NCI-H524 (cell line): ENCODE data around the gene NTSR1.

Source experiments
- DNase-seq, 2 experiments: peaks; one replicate each; lab custom pipeline; 2025; lab: John Stamatoyannopoulos, UW

The NTSR1 gene

DNA sequence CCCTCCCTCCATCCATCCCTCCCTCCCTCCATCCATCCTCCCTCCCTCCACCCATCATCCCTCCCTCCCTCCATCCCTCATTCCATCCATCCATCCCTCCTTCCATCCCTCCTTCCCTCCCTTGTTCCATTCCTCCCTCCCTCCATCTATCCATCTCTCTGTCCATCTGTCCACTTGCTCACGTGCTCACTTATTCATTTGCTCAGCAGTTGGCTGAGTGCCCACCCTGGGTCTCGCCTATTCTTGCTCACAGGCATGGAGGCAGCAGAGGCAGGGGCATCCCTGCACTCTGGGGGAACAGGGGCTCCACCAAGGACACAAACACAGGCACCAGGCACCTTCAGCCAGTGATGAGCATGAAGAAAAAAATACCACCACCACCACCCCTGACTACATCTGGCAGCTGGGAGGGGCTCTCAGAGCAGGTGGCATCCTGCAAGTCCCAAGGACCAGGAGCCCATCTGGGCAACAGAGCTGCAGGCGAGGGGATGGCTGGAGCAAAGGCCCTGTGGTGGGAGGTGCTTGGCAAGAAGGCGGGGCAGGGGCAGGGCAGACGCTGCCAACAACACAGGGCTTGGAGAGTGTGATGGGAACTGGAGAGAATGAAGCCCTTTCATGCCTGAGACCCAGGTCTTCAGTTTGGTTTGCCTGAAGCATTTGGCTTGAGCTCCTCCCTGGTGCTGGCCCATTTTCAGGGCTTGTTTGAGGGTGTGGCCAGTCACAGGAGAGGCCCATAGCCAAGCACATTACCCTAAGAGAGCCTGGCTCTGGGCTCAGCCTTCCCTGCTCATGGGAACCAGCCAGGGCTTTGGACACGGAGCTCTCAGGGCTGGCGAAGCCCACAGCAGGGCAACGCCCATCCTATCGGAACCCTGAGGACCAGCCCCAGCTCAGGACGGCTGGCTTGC lies 47.4 kb downstream of the NTSR1 start:
- peak; percentile 72 to 89 for DNase-seq

GRCh38 chr20:62758226-62758912 lies 49.7 kb downstream of the NTSR1 start:
- no peak for DNase-seq

DNA sequence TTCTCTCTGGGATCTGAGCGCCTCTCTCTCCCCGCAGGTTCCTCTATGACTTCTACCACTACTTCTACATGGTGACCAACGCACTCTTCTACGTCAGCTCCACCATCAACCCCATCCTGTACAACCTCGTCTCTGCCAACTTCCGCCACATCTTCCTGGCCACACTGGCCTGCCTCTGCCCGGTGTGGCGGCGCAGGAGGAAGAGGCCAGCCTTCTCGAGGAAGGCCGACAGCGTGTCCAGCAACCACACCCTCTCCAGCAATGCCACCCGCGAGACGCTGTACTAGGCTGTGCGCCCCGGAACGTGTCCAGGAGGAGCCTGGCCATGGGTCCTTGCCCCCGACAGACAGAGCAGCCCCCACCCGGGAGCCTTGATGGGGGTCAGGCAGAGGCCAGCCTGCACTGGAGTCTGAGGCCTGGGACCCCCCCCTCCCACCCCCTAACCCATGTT lies 51.4 kb downstream of the NTSR1 start:
- no peak for DNase-seq

DNA sequence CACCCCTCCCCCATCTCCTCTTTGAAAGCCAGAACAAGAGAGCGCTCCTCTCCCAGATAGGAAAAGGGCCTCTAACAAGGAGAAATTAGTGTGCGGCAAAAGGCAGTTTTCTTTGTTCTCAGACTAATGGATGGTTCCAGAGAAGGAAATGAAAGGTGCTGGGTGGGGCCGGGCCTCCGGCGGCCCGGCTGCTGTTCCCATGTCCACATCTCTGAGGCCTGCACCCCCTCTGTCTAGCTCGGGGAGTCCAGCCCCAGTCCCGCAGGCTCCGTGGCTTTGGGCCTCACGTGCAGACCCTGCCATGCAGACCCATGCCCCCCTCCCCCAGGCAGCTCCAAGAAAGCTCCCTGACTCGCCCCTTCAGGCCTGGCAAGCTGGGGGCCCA lies 51.8 kb downstream of the NTSR1 start:
- no peak for DNase-seq

- DNase-seq: no peak
Observed at GRCh38 chr20:62760856-62761758, 52.5 kb downstream of the NTSR1 start.

DNA sequence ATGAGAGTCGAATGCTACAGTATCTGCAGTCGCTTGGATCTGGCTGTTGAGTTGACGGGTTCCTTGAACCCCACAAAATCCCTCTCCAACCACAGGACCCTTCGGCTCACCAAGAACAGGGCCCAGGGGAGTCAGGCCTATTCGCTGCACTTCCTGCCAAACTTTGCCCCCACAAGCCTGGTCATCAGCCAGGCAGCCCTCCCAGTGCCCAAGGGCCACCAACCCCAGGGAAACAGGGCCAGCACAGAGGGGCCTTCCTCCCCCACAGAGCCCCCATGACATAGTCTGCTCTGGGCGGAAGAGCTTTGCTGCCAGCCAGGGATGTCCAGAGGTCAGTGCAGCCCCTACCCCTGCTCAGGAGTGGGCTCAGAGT lies 53.1 kb downstream of the NTSR1 start:
- no peak for DNase-seq

DNA sequence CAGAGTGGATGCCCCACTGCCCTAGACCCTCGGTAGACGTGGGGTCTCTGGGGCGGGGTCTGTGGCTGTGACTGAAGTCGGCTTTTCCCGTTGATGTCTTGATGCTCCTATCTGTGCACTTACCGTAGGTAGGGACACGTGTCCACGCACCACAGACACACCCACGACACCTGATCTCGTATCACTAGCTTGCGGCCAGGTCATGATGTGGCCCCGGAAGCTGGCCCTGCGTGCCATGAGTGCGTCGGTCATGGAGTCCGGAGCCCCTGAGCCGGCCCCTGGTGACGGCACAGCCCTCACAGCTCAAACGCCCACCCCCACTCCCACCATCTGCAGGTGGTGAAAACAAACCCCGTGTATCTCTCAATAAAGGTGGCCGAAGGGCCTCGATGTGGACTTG lies 53.7 kb downstream of the NTSR1 start:
- no peak for DNase-seq

GRCh38 chr20:62762801-62763368 lies 54.2 kb downstream of the NTSR1 start:
- no peak for DNase-seq

- DNase-seq: no peak
Observed at GRCh38 chr20:62763404-62763803, 54.8 kb downstream of the NTSR1 start.

DNA sequence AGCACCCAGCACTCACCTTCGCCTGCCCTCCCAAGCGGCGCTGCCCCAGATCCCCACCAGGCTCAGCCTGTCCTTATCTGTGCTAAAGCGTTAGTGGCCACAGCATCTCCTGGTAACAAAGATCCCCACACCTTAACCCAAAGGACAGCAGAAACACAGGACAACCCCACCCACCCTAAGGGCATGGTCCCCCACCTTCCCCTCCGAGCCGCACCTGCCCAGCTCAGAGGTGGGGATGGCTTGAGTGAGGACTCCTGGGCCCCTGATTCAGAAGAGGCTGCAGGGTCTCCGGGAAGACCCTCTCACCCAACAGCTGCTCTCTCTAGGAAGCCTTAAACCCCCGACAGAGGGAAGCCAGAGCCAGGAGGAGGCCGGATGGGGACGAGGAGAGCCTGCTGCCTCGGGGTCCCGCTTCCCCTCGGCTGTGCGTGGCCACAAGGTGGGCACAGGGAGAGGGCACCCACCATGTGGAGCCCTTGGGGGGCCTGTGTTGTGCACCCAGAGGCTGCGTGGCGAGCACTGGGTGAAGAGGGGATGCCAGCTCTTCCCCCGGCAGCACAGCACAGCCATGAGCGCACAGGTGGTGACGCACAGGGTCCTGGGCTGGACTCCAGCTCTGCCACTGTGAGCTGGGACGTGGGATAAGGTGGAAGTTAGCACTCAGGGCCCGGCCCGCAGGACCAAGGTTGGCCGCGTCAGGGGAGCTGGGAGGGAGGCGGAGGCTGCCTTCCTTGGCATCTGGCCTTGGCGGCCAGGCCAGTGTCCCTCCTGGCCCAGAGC lies 55.7 kb downstream of the NTSR1 start:
- DNase-seq: no peak

GRCh38 chr20:62765021-62765420 lies 56.4 kb downstream of the NTSR1 start:
- no peak for DNase-seq

DNA sequence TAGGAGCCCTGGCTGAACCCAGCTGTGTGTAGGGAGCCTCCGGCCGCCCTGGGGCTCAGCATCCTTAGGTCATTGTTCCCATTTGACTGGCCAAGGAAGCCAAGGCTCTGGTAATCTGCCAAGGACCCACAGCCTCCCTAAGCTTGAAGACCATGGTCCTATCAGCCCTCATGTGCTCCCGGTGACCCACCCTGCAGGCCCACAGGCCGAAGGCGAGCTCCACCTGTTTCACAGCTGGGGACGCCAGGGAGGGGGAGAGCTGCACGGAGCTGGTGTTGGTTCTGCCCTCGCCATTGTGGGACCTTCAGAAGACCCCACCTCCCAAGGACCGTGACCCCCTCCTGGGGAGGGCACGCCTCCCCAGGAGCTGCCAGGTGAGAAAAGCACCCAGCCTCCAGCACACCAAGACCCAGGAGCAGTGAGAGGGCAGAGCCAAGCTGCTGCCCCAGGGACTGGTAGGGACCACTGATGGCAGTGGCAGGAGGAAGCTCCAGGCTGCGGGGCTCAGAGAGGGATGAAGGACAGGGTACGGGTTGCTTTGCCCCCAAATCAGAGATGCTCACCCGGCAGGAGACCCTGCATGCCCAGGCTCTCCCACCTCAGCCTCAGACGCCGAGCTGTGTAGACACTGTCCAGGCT lies 56.9 kb downstream of the NTSR1 start:
- no peak for DNase-seq

DNA sequence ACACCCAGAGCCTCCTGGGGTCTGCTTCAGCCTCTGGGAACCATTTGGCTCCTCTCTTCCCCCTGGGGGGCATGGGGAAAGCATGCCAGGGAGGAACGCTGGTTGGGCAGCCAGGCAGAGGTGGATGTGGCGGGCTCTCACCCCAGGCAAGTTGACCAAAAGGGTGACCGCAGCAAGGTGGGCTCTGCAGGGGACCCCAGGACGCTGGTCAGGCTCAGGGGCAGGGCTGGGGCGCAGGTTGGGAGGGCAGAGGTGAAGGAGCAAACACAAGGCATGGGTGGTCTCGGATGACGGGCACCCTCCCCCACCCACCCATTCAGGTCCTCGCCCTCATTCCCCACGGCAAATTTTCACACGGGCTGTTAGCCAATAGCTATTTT lies 57.4 kb downstream of the NTSR1 start:
- DNase-seq: no peak

DNA sequence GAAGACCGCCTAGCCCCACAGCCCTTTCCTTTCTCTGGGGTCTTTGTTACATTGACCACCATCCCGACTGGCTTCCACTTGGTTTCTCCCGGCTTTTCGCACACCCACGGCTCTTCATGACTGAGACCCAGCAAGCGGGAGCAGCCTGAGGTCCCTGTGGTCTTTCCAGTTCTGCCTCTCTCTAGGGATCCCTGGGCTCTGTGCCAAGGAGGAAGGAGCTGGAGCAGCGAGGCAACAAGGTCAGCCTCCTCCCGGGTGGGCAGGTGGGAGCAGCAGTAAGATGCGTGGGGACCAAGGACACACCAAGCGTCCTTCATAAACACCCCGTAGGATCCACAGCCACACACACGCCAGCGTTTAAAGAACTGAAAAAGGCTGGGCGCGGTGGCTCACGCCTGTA lies 58.1 kb downstream of the NTSR1 start:
- no peak for DNase-seq

GRCh38 chr20:62768234-62768546 lies 59.6 kb downstream of the NTSR1 start:
- no peak for DNase-seq

GRCh38 chr20:62768551-62769287 lies 60.1 kb downstream of the NTSR1 start:
- DNase-seq: no peak

DNA sequence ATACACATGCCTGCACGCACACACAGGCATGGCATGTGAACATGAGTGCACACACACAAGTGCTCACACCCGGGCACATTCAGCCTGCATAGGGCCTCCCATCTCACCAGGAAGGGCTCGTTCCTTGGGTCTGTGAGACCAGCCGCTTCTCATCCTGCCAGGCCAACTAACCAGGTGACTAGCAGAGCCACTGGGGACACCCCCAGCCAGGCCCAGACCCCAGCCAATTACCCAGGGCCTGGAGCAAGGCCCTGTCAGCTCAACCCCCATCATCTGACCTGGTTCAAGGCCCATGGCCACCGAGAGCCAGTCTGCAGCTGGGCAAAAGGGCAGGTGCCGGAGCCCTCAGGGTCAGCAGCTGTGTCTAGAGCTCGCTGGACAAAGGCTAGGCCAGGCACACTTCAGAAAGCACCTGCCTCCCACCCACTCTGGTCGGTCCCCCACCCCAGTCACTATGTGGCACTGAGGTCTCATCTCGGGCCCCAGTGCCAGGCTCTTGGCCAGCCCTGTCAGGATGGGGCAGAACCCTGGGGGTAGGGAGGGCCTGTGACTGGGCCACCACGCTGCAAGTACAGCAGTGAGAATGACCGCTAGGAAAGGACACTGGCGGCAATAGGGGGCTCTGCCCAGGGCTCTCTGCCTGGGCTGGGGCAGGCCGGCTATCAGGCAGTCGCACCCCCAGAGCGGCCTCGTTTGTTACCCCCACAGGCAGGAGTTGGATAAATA lies 60.9 kb downstream of the NTSR1 start:
- DNase-seq: no peak

GRCh38 chr20:62770111-62770910 lies 61.7 kb downstream of the NTSR1 start:
- DNase-seq: no peak

DNA sequence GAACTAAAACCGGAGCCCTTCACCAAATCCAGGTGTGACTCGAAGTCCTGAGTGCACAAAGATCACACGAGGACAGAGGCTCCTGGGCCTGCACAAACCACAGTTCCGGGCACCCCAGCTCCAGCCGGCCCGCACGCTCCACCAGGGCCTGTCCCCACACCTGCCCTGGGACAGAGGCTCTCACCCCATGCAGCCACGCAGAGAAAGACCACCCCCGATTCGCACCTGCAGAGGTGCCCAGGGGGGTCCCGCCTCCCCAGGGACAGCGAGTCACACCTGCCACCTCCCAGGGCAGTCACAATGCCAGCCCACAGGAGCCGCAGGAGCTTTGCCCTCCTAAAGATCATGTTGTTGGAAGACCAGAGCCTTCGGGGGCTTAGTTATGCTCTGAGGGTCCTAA lies 62.3 kb downstream of the NTSR1 start:
- no peak for DNase-seq
